HG03460 (cell line): ENCODE data around the gene ARHGDIA.
"Not testable (repeated sequence)": the region's sequence is repeated elsewhere in the genome, so short reads cannot be mapped to it uniquely, and the experiment has no call there.

Source experiments
- ATAC-seq: cut with Tn5 transposase; IDR thresholded peaks from one replicate; pipeline ENCODE4 v1.9.1; 2021; ENCODE audit not compliant: unreplicated experiment

The ARHGDIA gene

DNA sequence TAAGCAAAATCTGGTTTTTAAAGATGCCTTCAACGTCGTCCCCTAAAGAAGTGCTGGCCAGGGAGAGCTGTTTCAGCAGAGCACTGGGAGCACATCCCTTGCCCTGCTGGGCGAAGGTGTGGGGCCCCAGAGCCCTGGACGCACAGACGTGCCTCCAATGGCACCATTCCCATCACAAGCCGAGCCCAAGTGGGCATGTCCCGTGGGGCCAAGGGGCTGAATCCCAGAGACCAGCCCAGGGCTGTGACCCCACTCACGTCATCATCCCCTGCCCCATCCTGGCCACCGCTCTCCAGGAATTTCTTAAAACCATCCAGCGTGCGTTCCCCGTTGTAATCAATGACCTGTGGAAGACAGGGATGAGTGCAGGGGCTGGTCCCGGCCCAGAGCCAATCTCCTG is 26.2 kb downstream of the ARHGDIA start:
- ATAC-seq, result no peak

GRCh38 chr17:81844327-81844851 is 26.7 kb downstream of the ARHGDIA start:
- ATAC-seq, result no peak

GRCh38 chr17:81843713-81844326 is 27.3 kb downstream of the ARHGDIA start:
- no peak for ATAC-seq

GRCh38 chr17:81842725-81843504 is 28.2 kb downstream of the ARHGDIA start:
- ATAC-seq, result no peak

DNA sequence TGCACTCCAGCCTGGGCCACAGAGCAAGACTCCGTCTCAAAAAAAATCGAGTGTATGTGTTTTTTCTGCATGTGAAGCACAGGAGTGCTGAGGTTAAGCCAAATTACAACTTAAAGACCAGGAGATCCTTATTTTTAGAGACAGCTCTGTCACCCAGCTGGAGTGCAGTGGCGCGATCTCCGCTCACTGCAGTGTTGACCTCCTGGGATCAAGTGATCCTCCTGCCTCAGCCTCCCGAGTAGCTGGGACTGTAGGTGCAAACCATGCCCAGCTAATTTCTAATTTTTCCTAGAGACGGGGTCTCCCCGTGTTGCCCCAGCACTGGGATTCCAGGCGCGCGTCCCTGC is 28.8 kb downstream of the ARHGDIA start:
- ATAC-seq, result no peak

- ATAC-seq, result no peak
Measured at GRCh38 chr17:81841866-81842265, 29.3 kb downstream of the ARHGDIA start.

DNA sequence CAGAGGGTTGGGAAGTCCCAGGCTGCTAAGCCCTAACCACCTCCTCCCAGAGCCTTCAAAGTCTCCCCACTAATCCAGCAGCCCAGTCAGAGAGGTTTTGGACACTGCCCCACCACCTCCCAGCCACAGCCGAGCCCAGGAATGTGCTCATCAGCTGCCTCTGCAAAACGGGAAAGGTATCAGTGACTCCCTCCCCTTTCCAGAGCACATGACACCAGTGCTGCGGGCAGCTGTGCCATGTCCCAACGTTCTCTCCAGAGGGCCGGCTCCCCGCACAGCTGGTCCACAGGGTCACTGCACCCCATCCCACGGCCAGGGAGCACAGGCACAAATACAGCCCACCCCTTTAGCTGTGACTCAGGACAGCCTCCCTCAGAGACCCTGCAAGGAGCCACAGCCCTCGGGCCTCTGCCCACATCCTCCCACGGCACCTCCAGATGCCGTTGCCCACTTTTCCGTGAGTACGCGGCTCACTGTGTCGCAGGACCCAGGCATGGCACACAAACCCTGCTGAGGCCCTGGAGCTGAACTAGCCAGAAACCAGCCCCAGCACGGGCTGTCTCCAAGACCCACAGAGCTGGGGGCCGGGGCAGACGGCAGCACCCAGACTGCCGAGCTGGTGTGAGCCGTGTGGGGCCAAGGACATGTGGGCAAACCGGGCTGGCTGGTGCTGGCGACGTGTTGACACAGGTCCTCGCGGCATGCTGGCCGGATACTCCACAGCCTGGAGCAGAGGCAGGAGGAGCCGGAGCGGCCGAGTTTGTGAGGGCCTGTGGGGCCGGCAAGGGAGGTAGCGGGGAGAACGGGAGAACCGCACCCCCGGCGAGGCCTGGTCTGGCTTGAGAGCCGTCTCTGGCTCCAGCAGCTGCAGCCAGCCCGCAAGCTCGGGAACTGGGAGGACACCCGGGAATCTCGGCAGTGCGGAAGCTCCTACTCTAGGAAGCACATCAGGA is 30.0 kb downstream of the ARHGDIA start:
- no peak for ATAC-seq

DNA sequence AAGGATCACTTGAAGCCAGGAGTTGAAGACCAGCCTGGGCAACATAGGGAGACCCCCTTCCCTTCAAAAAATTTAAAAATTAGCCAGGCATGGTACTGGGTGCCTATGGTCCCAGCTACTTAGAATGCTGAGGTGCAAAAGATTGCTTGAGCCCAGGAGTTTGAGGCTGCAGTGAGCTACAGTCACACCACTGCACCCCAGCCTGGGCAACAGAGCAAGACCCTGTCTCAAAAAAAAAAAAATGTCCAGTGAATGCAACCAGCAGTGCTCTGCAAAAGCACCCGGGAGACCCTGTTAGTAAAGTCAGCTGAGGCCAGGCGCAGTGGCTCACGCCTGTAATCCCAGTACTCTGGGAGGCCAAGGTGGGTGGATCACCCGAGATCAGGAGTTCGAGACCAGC is 31.1 kb downstream of the ARHGDIA start:
- not testable (repeated sequence) for ATAC-seq

DNA sequence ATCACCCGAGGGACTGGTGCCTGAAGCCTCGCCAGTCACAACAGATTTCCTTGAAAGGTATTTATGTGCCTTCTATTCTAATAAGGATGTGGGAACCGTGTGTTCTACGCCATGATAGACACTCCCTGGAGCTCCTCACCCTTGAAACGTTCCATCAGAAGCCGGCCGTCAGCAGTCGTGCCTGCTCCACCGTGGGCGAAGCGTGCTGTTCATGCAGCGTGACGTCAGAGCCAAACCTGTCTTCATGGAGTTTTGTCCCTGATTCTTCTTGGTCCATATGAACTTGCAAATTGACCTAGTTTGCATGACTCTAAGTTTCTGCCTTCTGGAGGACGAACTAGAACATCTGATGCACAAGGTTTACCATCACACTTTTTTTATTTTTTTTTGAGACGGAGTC is 31.8 kb downstream of the ARHGDIA start:
- ATAC-seq, result no peak

DNA sequence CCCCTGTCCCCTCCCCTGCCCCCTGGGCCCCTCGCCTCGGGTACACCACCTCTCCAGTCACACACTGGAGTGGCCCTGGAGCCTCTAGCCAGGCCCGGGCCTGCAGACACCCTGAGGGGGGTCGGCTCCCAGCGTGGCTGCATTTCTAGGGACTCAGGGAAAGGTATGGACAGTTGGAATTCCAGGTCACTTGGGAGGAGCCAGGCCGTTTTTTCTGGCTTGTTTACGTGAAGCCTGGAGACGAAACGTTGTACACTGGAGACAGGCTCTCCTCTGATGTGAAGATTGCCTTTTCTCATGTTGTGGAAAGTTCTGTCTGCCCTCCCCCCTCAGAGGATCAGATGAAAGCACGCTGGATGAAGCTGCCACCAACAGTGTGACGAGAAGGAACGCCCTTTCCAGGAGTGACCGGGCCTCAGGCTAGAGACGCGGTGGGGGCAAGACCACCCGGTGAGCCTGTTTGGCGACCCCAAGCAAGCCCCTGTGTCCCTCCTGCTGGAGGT is 32.3 kb downstream of the ARHGDIA start:
- ATAC-seq, result no peak

GRCh38 chr17:81837641-81838040 is 33.5 kb downstream of the ARHGDIA start:
- ATAC-seq, result no peak

DNA sequence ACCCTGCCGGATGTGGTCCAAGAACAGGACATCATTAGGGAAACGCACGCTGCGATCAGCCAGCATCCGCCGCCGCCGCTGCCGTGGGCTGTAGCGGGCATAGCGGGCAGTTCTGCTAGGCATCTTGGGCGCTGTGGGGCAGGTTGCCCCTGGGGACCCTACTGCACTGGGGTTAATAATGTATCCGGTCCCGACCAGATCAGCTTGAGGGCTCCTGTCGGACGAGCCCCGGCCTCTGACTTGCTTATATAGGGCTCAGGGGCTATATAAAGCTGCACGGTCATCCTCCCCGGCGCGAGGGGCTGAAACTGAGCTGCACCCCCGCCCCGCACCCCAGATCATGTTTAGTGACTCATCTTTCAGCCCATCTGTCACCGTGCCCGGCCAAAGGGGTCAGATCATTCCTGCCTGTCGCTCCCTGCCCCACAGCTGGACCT is 36.3 kb downstream of the ARHGDIA start, which contains the start of gene PPP1R27:
TSS of gene PPP1R27 (minus strand) at position 220 of the 437 bp plus-strand sequence. CDS start at position 123, 97 bp downstream.
- no peak for ATAC-seq

- ATAC-seq, result no peak
Measured at GRCh38 chr17:81833921-81834830, 37.0 kb downstream of the ARHGDIA start.

DNA sequence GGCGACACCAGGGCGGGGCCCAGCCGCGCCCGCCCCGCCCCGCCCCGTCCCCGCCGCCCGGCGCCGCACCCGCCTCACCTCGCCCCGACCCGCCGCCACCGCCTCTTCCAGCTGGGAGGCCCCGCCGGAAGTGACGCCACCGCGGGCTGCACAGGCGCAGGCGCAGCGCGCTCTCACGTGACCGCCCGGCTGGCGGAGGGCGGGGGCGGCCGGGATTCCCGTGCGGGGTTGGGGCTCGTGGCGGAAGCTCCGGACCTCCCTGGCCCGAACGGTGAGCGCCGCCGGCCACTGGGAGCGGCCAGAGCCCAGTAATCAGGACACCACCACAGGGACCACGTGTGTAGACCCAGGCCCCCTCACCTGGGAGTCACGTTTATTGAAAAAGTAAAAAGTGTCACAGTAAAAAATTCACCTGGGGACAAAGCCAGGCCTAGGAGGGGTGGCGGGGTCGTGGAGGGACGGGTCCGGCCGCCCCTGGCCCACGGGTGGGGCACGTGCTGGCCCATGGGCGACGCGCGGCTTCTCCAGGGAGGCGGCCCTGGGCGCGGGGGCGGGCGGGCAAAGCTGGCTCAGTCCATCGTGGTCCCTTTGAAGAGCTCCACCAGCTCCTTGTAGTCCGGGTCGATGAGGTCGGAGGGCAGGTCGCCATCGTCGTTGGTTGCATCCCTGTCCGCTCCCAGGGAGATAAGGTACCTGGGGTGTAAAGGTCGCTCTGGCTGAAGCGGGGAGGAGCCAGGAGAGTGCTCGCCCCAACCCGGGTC is 37.8 kb downstream of the ARHGDIA start, which contains the start of gene MCRIP1:
TSS of gene MCRIP1 (minus strand) at position 132 of the 761 bp plus-strand sequence. CDS start 8,785 bp downstream, outside the sequence.
- peak; percentile 68 for ATAC-seq

DNA sequence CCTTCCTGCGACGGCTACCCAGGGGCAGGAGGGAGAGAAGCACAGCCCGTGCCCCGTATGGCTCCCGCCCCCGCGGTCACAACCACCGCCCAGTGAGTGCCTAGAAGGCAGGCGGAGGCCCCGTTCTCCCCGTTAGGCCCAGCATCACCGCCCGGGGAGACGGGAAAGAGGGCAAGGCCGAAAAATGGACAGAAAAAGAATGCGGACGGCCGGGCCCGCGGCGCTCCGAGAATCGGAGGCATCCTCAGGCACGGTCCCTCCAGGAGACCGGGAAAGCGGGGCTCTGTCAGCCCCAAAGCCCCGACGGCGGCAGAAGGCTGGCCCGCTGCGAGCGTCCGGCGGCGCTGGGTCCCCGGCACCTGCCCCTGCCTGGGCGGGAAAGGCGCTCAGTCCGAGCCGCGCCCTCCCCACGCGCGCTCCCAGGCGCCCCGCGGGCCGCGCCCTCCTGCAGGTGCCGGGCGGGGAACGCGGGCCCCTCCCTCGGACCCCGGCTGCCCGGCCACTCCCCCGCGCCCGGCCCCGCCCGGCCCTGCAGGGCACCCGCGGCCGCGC is 38.5 kb downstream of the ARHGDIA start:
- peak; percentile 11 for ATAC-seq

DNA sequence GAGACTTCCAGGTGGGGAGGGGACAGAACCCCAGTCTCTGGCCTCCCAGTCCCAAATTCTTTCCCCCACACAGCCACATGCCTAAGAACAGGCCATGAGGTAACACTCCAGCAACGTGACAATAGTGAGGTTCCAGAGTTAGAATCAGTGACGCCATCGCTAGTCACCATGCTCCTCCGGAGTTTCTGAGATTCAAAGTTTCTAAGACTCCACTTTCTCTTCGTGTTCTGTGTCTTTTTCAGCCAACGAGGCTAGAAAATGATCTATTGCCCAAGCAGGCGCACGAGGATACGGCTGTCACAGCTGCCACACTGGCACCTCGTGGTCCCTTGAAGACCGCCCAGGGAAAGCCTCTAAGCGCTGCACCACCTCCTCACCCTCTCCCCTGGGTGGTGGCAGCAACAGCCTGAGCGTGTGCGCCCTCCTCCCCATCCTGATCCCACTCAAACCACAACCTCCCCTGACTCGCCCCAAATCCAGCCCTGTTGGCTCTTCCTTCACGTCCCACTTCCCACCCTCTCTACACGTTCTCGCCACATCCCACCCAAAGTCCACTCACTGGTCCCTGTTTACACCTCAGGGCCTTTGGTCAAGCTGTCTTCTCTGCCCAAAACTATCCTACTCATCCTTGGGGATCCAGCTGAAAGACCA is 39.1 kb downstream of the ARHGDIA start:
- no peak for ATAC-seq

DNA sequence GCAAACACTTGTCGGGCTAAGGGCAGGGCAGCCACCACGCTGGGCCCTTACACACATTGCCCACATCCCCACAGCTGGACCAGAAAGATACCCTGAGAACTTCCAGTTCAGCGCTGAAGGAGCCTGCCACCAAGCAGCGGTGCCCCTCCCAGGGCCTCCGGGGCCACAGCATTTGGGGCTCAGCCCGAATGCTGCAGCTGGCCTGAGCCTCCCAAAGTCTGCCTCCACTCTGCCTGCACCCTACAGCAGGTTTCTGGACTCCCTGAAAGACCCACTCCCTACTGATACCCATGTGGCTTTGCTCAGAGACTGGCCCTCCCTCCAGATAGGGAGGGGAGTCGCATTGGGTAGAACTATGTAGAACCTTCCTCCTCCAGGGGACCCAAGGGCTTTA is 39.6 kb downstream of the ARHGDIA start:
- ATAC-seq, result no peak

DNA sequence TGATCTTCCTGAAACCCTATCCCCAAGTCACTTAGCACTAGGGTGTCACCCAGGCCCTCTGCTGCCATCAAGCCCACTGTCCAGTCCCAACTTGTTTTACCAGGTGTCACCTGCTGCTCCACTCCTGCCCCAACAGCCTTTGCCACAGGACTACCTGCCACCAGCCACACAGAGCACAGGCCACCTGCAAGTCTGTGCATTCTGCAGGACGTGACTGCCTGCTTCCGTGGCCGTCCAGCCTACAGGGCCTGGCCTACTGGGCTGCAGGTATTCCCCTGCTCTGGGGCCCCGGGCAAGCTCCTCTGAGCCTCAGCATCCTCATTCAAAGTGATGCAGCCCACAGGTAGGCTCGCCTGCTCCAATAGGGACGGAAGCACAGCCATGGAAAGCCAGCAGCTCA is 41.3 kb downstream of the ARHGDIA start:
- ATAC-seq, result no peak
